Measurements from ENCODE around the gene GNMT. TPM values are rescaled to one million over a fixed set of nuclear protein-coding genes. Genes with fewer than 3 reads are reported as not detected.

GNMT gene
- 0.62 and 0.69 TPM in 2 replicates for total RNA-seq

GRCh38 chr6:42960243-42961019 is at the start of gene GNMT:
Gene GNMT, plus strand, starts transcription at chr6:42960754. Its CDS starts 14 bp downstream, at chr6:42960768.
- intact Hi-C loops (cut with micrococcal nuclease), result no loop called here
- no peaks in the 10 kb centered on the region for H3K9me3 Mint-ChIP-seq
- peaks cover 9% of the 10 kb centered on the region for H3K27me3 Mint-ChIP-seq (ENCODE audit: low read depth)
- H3K4me3 Mint-ChIP-seq (ENCODE audit: low read depth), result peak within 1 kb of the TSS; percentile 26
- peaks cover 23% of the 10 kb centered on the region for H3K36me3 Mint-ChIP-seq (ENCODE audit: low read depth)
- DNase-seq (ENCODE audit: low spot score), result no peak
- peaks cover 10% of the 10 kb centered on the region for H3K4me1 Mint-ChIP-seq (ENCODE audit: low read depth)
- no peak within 1 kb of the TSS for H3K27ac Mint-ChIP-seq

- H3K36me3 Mint-ChIP-seq (ENCODE audit: low read depth), result no peaks in the 10 kb centered on the region
- H3K27me3 Mint-ChIP-seq (ENCODE audit: low read depth), result peaks cover 6% of the 10 kb centered on the region
- H3K4me3 Mint-ChIP-seq (ENCODE audit: low read depth), result no peak overlapping the region
- intact Hi-C loops (cut with micrococcal nuclease), result no loop called here
- no peaks in the 10 kb centered on the region for H3K9me3 Mint-ChIP-seq
- no peak overlapping the region for H3K27ac Mint-ChIP-seq
- no peak for DNase-seq (ENCODE audit: low spot score)
- H3K4me1 Mint-ChIP-seq (ENCODE audit: low read depth), result peaks cover 3% of the 10 kb centered on the region
These were observed 49.2 kb upstream of the GNMT start for GRCh38 chr6:42911171-42912021.

GRCh38 chr6:42914546-42914945 is 46.0 kb upstream of the GNMT start:
- H3K27ac Mint-ChIP-seq, result no peak overlapping the region
- peaks cover 6% of the 10 kb centered on the region for H3K27me3 Mint-ChIP-seq (ENCODE audit: low read depth)
- H3K4me3 Mint-ChIP-seq (ENCODE audit: low read depth), result no peak overlapping the region
- no peak for DNase-seq (ENCODE audit: low spot score)
- H3K36me3 Mint-ChIP-seq (ENCODE audit: low read depth), result no peaks in the 10 kb centered on the region
- H3K9me3 Mint-ChIP-seq, result no peaks in the 10 kb centered on the region
- intact Hi-C loops (cut with micrococcal nuclease), result no loop called here
- H3K4me1 Mint-ChIP-seq (ENCODE audit: low read depth), result peaks cover 3% of the 10 kb centered on the region

GRCh38 chr6:42915732-42916131 is 44.8 kb upstream of the GNMT start, which contains the start of gene PTCRA:
Gene PTCRA, plus strand, starts transcription at chr6:42916053. Its CDS starts 17 bp downstream, at chr6:42916070.
- H3K27me3 Mint-ChIP-seq (ENCODE audit: low read depth), result peaks cover 6% of the 10 kb centered on the region
- no peak for DNase-seq (ENCODE audit: low spot score)
- no peaks in the 10 kb centered on the region for H3K36me3 Mint-ChIP-seq (ENCODE audit: low read depth)
- H3K9me3 Mint-ChIP-seq, result no peaks in the 10 kb centered on the region
- peaks cover 3% of the 10 kb centered on the region for H3K4me1 Mint-ChIP-seq (ENCODE audit: low read depth)
- intact Hi-C loops (cut with micrococcal nuclease), result no loop called here
- no peak within 1 kb of the TSS for H3K27ac Mint-ChIP-seq
- no peak within 1 kb of the TSS for H3K4me3 Mint-ChIP-seq (ENCODE audit: low read depth)

GRCh38 chr6:42916288-42916687 is 44.3 kb upstream of the GNMT start:
- intact Hi-C loops (cut with micrococcal nuclease), result no loop called here
- Mint-ChIP-seq H3K9me3 (no peaks in the 10 kb centered on the region), H3K4me3 (ENCODE audit: low read depth) (no peak overlapping the region), H3K4me1 (ENCODE audit: low read depth) (peaks cover 1% of the 10 kb centered on the region), H3K27ac (no peak overlapping the region), H3K36me3 (ENCODE audit: low read depth) (no peaks in the 10 kb centered on the region), H3K27me3 (ENCODE audit: low read depth) (peaks cover 4% of the 10 kb centered on the region)
- DNase-seq (ENCODE audit: low spot score), result no peak

GRCh38 chr6:42921801-42922200 is 38.8 kb upstream of the GNMT start:
- no peaks in the 10 kb centered on the region for H3K36me3 Mint-ChIP-seq (ENCODE audit: low read depth)
- H3K27me3 Mint-ChIP-seq (ENCODE audit: low read depth), result no peaks in the 10 kb centered on the region

GRCh38 chr6:42923666-42924065 is 36.9 kb upstream of the GNMT start:
- Mint-ChIP-seq H3K4me1 (ENCODE audit: low read depth) (peaks cover 5% of the 10 kb centered on the region), H3K27ac (no peak overlapping the region), H3K4me3 (ENCODE audit: low read depth) (no peak overlapping the region), H3K36me3 (ENCODE audit: low read depth) (no peaks in the 10 kb centered on the region), H3K9me3 (no peaks in the 10 kb centered on the region), H3K27me3 (ENCODE audit: low read depth) (no peaks in the 10 kb centered on the region)
- intact Hi-C loops (cut with micrococcal nuclease), result loop anchor here (10.0 kb wide), 1 partner anchor 131 kb away; the partner anchor contains the start of genes CUL7, KLC4 and MRPL2
- DNase-seq (ENCODE audit: low spot score), result no peak

More at GRCh38 chr6:42921801-42922200, 38.8 kb upstream of the GNMT start:
- intact Hi-C loops (cut with micrococcal nuclease), result loop anchor here (10.0 kb wide), 1 partner anchor 133 kb away; the partner anchor contains the start of genes CUL7, KLC4 and MRPL2
- Mint-ChIP-seq H3K27ac (no peak overlapping the region), H3K9me3 (no peaks in the 10 kb centered on the region), H3K4me1 (ENCODE audit: low read depth) (no peaks in the 10 kb centered on the region), H3K4me3 (ENCODE audit: low read depth) (no peak overlapping the region)
- DNase-seq (ENCODE audit: low spot score), result no peak

- H3K27me3 Mint-ChIP-seq (ENCODE audit: low read depth), result no peaks in the 10 kb centered on the region
- intact Hi-C loops (cut with micrococcal nuclease), result loop anchor here (5.0 to 10.0 kb wide), 2 partner anchors 129 to 502 kb away; partner anchors contain the start of genes ABCC10, CUL7, KLC4 and MRPL2
- H3K27ac Mint-ChIP-seq, result no peak overlapping the region
- H3K36me3 Mint-ChIP-seq (ENCODE audit: low read depth), result peaks cover 3% of the 10 kb centered on the region
- no peaks in the 10 kb centered on the region for H3K9me3 Mint-ChIP-seq
- no peak overlapping the region for H3K4me3 Mint-ChIP-seq (ENCODE audit: low read depth)
- DNase-seq (ENCODE audit: low spot score), result no peak
- peaks cover 8% of the 10 kb centered on the region for H3K4me1 Mint-ChIP-seq (ENCODE audit: low read depth)
These were observed 35.2 kb upstream of the GNMT start for GRCh38 chr6:42925248-42925857.

GRCh38 chr6:42928986-42929820 is 31.4 kb upstream of the GNMT start, which contains the start of gene CNPY3:
Gene CNPY3, plus strand, starts transcription at chr6:42929480. Its CDS starts 91 bp downstream, at chr6:42929571.
- Mint-ChIP-seq H3K27me3 (ENCODE audit: low read depth) (no peaks in the 10 kb centered on the region), H3K4me3 (ENCODE audit: low read depth) (peak within 1 kb of the TSS; percentile 96), H3K36me3 (ENCODE audit: low read depth) (peaks cover 31% of the 10 kb centered on the region), H3K4me1 (ENCODE audit: low read depth) (peaks cover 34% of the 10 kb centered on the region), H3K27ac (peak within 1 kb of the TSS; percentile 91), H3K9me3 (no peaks in the 10 kb centered on the region)
- intact Hi-C loops (cut with micrococcal nuclease), result loop anchor here (1.0 to 10.0 kb wide), 8 partner anchors 28 to 498 kb away; partner anchors contain the start of genes ABCC10, CUL7, KLC4 and KLHDC3
- DNase-seq (ENCODE audit: low spot score), result peak; percentile 96

GRCh38 chr6:42929821-42930360 is 30.7 kb upstream of the GNMT start:
- Mint-ChIP-seq H3K27me3 (ENCODE audit: low read depth) (no peaks in the 10 kb centered on the region), H3K27ac (peak overlapping the region; percentile 91), H3K4me1 (ENCODE audit: low read depth) (peaks cover 34% of the 10 kb centered on the region), H3K4me3 (ENCODE audit: low read depth) (peak overlapping the region; percentile 96), H3K36me3 (ENCODE audit: low read depth) (peaks cover 38% of the 10 kb centered on the region), H3K9me3 (no peaks in the 10 kb centered on the region)
- intact Hi-C loops (cut with micrococcal nuclease), result loop anchor here (1.0 to 10.0 kb wide), 9 partner anchors 29 to 699 kb away; partner anchors contain the start of genes ABCC10, CUL7, GTPBP2 and KLC4
- peak; percentile 52 for DNase-seq (ENCODE audit: low spot score)

- H3K4me1 Mint-ChIP-seq (ENCODE audit: low read depth), result peaks cover 34% of the 10 kb centered on the region
- peak overlapping the region; percentile 11 for H3K4me3 Mint-ChIP-seq (ENCODE audit: low read depth)
- H3K27ac Mint-ChIP-seq, result no peak overlapping the region
- no peak for DNase-seq (ENCODE audit: low spot score)
- intact Hi-C loops (cut with micrococcal nuclease), result no loop called here
- H3K9me3 Mint-ChIP-seq, result no peaks in the 10 kb centered on the region
- no peaks in the 10 kb centered on the region for H3K27me3 Mint-ChIP-seq (ENCODE audit: low read depth)
- H3K36me3 Mint-ChIP-seq (ENCODE audit: low read depth), result peaks cover 62% of the 10 kb centered on the region
These were observed 28.1 kb upstream of the GNMT start for GRCh38 chr6:42932412-42932811.

Measured in activated T-helper 2 cell treated with anti-CD3 and anti-CD28 coated beads, Interferon-gamma antibody, Interleukin-2, Interleukin-4, amounts not matched to agents 10 μg/mL and 5 μg/mL and 100 μg/mL, durations not matched to agents 14 hours and 24 hours and 36 hours (primary cell).